NCI-H446 (cell line): ENCODE measurements around the gene FGFR1OP2.
A peak's percentile ranks its signal among the peaks of the same experiment; 100 is the strongest.
"Not testable (repeated sequence)": the region's sequence is repeated elsewhere in the genome, so short reads cannot be mapped to it uniquely, and the experiment has no call there.

Experiments used
- DNase-seq, 2 experiments: peaks; one replicate each; lab custom pipeline; 2025; lab: John Stamatoyannopoulos, UW

The FGFR1OP2 gene

DNA sequence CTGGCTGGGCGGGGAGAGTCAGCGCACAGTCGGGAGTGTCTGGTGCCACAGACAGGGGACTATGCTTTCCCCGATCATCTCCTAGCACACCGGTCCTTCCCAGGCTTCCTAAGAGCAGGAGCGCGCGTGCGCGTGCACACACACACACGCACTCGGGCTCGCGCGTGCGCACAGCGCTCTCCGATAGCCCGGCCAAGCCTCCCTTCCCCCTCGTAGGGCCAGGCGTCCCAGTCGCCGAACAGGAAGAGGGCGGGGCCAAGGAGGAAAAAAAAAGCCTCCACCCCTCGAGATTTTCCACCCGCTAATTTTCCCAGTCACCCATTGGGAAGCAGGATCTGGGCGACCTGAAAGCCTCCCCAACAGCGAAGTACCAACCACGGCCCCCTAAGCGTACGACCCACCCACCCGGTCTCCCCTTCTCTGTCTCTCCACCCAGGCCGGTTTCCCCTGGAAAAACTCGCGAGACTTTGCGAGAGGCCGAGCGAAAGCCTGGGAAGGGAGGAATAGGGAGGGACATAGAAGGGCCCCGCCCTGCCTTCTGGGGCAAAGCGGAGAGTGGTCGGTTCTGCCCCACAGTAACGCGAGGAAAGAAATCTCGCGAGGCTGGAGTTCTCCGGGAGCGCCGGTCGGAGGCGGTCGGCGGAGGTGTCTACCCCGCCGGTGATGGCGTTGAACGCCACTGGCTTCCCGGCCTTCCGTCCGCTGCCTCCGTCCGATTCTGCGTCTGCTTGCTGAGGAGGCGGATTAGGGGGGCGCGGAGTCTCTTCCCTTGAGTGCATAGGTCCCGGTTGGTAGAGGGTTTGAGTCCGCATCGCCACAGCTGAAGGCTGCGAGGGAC lies at the start of gene FGFR1OP2, which contains the start of gene INTS13:
FGFR1OP2 (plus strand) TSS at position 608 of the 838 bp plus-strand sequence. CDS start 15,689 bp downstream, outside the sequence.
INTS13 (minus strand) TSS at position 119 of the 838 bp plus-strand sequence. CDS start 1,178 bp downstream, outside the sequence.
- peak; percentile 98 to 99 for DNase-seq

DNA sequence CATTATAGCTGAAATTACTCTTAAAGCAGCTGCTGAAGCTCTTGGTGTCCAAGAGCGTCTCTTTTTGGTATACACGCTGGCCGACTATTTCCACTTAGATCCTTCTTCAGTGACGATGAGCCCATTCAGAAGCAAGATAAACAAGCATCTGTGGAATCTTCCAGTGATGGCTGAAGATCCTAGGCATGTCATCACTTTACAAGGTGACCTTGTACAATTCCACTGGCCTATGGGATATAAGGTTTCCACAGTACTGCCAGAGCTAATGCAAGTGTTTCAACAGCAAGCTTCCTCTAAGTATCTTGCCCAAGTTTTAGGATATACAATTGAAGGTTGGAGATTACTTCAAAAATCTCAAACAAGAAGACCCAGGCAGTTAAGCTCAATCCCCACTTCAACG lies 47.5 kb upstream of the FGFR1OP2 start:
- no peak for DNase-seq

DNA sequence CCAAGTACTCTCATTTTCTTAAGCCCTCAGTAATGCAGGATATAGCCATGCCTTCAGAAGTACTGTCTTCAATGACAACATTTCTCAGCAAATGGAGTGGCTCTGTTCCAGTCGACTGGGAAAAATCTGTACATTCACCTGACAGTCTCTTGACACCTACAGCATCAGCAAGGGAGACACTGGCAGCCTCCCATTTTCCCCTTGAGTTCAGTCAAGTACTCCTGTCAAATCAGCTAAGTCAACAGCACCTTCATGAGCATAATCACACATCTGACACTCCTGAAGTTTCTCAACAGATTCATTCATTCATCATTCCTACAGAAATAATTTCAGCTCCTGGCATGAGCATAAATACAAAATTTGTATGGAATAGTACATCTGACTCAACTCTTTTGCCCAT lies 46.6 kb upstream of the FGFR1OP2 start:
- DNase-seq = no peak

DNA sequence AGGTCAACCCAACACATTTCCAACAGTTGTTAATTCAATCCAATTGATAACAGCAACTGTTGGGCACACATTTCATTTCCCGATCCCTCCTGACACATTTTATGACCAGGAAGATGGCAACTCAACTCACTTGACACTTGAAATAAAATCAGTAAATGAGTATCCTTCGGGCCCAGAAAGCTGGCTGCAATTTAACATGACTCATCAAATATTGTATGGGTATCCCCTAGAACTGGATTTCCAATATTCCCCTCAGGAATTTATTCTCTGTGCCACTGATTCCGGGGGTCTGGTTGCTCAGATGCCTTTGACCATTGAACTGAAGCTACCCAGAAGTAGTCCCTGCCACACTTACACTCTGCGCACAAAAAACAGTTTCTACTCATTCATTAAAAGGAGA lies 42.6 kb upstream of the FGFR1OP2 start:
- no peak for DNase-seq

- DNase-seq = no peak
These were observed 41.4 kb upstream of the FGFR1OP2 start for GRCh38 chr12:26896913-26897312.

GRCh38 chr12:26903396-26903795 lies 34.9 kb upstream of the FGFR1OP2 start:
- DNase-seq = not testable (repeated sequence)

DNA sequence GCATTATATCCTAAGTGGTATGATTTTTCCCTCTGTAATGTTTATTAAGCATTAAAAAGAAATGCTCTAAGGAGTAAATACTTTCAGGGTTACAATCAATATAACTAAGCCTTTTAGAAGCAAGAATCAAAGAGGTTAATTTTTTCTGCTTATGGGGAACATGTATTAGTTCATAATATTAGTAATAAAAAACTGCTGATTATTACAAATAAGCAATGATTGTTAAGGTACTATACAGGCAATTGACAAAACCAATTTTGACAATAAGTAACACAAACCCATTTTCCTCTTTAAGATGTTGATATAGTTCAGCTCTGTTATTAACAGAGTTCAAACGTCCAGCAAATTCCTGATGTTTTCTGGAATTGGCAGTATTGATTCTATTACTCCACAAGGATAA lies 32.2 kb upstream of the FGFR1OP2 start:
- no peak for DNase-seq

DNA sequence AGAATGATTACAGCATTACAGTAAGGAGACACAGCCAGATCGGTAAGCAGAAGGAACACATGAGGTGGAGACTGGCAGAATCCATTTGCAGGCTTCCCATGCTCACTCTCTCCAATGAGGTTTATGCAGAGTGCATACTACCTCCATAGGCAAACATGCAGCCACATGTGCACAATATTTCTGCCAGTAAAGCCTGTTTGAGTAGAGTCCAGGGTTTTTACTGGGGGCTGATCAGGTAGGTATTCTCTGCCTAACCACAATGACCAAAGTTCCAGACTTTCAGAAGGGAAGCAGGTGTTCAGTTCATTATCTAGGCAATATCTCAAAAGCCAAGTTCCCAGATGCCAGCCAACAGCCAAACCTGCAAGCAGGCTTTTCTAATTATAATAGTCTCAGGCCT lies 31.6 kb upstream of the FGFR1OP2 start:
- no peak for DNase-seq

DNA sequence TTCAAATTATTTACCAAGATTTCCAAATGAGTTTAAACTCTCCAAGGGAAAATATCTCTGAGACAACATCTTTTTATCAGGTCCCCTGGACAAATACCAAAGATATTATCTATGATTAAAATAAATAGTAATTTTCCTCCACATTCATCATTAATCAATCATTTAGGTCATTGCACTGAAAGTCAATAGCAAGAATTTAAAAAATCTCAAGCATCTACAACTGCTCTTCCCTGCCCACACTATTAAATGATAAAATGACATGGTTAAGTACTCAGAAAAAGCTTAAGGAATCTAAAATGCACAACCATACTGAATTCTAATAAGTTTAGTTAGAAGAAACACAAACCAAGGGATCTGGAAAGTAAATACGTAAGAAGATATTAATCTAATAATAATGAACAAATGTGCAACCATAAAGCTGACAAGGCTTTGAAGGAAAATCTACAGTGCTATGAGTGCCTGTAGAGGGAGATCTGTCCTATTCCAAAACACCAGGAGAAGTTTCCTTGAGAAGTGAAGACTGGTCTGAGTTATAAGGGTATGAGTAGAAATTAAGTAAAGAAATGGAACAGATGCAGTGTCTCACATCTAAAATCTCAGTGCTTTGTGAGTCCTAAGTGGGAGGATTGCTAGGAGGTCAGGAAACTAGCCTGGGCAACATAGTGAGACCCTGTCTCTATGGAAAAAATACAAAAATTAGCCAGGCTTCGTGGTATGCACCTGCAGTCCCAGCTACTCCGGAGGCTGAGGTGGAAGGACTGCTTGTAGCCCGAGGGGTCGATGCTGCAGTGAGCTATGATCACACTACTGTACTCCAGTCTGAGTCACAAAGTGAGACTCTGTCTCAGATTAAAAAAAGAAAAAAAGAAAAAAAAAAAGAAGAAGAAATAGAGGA lies 19.7 kb upstream of the FGFR1OP2 start:
- no peak for DNase-seq

- no peak for DNase-seq
These were observed 19.1 kb upstream of the FGFR1OP2 start for GRCh38 chr12:26919216-26919555.

DNA sequence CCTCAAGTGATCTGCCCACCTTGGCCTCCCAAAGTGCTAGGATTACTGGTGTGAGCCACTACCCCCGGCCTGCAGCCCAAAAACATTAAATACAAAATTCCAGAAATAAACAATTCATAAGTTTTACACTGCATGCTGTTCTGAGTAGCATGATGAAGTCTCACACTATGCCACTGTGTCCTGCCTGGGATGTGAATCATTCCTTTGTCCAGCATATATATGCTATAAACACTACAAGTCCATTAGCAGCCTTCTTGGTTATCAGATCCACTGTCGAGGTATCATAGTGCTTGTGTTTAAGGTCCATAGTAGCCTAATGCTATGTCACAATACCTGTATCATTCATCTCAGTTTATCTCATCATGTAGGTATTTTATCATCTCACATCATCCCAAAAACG lies 16.4 kb upstream of the FGFR1OP2 start:
- DNase-seq = no peak

- no peak for DNase-seq
These were observed 9.6 kb upstream of the FGFR1OP2 start for GRCh38 chr12:26928661-26929060.

GRCh38 chr12:26929590-26929989 lies 8.7 kb upstream of the FGFR1OP2 start:
- DNase-seq = no peak

GRCh38 chr12:26935636-26936378 lies 2.5 kb upstream of the FGFR1OP2 start:
- DNase-seq = no peak

GRCh38 chr12:26936559-26937442 lies 1.5 kb upstream of the FGFR1OP2 start:
- no peak for DNase-seq

DNA sequence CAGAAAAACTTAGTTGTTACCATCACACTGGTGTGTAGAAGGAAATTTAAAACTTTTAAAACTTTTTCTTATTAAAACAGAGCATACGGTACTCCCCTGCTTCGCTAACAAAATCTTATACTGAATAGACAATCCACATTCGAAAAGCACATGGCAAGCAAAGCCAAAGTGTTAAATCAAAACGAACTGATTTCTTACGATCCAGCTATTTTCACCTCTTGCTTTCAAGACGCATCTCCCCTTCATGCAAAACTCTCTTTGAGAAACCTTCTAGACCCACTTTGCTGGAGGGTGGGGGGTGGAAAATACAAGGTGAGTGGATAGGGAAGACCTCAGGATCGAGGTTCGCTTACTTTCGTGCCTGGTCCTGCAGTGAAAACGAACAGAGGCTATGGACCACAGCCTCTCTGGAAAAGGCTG lies 817 bp upstream of the FGFR1OP2 start:
- no peak for DNase-seq

- peak in 1 of 2 experiments; percentile 30 for DNase-seq
These were observed 412 bp downstream of the FGFR1OP2 start for GRCh38 chr12:26938701-26939062.

DNA sequence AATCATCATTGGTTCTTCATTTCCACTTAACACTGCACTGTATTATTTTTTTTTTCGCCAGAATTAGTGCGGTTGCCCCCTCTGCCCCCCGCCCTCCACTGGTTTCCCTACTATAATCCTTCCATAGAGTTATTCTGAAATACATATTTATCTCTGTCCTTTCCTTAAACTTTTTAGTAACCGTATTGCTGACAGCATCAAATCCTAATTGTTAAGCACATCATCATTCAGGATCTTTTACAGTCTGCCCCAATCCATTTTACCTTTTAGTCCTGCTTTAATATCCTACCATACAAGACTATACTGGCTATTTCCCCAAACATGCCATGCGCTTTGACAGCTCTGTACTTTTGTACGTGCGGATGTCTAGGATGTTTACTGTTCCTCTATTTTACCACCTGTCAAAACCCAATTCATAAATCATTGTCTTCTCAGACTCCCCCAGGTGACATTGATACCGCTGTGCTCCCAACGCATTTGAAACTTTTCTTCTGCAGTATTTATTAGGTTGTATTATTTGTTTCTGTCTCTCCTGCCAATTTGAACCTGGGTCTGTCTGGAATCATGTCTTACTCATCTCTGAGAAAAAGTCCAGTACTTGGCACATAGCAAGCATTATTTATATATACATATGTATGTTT lies 1.0 kb downstream of the FGFR1OP2 start:
- no peak for DNase-seq

GRCh38 chr12:26939953-26940352 lies 1.7 kb downstream of the FGFR1OP2 start:
- DNase-seq = no peak

DNA sequence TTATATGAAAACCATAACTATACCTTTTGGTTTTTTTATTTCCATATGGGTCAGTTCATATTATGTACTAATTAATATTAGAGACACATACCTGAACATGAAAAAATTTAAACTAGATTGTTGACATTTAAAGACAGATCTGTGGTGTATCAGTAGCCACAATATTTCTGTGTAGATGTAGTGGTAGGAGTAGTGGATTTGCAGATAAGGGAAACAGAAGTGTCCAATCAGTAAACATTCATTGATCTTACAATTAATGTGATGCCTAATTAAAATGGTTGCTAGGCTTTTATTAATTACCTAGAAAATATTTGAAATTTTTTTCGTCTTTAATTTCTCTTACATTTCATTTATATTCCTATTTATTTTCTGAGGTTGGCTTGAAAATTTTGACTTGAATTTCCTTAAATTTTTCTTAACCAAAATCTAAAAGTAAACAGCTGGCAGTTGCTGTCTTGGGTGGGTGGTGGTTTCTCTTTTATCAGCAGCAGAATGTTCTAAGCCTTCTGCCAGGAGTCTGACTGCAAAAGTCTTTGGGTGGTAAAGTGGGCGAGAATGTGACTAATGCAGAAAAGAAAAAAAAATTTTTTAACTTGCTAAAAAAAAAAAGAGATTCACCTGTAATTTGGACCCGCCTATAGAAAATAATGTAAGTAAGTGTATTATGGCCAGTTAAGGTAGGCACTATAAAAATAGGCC lies 2.4 kb downstream of the FGFR1OP2 start:
- no peak for DNase-seq
